Brain microvascular endothelial cell (primary cell): ENCODE results near the gene CFAP65.

Experiments
- DNase-seq: peaks from one replicate; pipeline ENCODE4 v3.0.0-alpha.2; 2020
- H3K27ac ChIP-seq: fragments of 250-450 bp; sonication (Bioruptor Pico); 2 replicates; pipeline ENCODE4 v1.5.1; 2020; ENCODE audit warnings: mild to moderate bottlenecking, moderate library complexity
- H3K27me3 ChIP-seq: fragments of 250-450 bp; sonication (Bioruptor Pico); replicated peaks from 2 replicates; pipeline ENCODE4 v1.5.1; 2020; ENCODE audit warnings: mild to moderate bottlenecking
- H3K36me3 ChIP-seq: fragments of 250-450 bp; sonication (Bioruptor Pico); replicated peaks from 2 replicates; pipeline ENCODE4 v1.5.1; 2020; ENCODE audit warnings: mild to moderate bottlenecking
- H3K4me3 ChIP-seq: 2 replicates; pipeline ENCODE4 v1.5.1; 2011; ENCODE audit warnings: low read depth, mild to moderate bottlenecking, control low read depth, low read length, moderate library complexity
- in situ Hi-C: cut with HindIII; loops from 2 replicates; pipeline ENCODE4 v1.10.0; 2017; ENCODE audit warnings: low sequenced_read_pairs, low pct_ligation_motif_present
- TF ChIP-seq, protein P1 (sequence below): IDR thresholded peaks from 2 replicates; pipeline ENCODE4 v1.5.1; 2011; ENCODE audit warnings: low read depth, mild to moderate bottlenecking, moderate library complexity, low read length, control low read depth, inconsistent platforms; ENCODE audit errors: missing control alignments

CFAP65 gene

DNA sequence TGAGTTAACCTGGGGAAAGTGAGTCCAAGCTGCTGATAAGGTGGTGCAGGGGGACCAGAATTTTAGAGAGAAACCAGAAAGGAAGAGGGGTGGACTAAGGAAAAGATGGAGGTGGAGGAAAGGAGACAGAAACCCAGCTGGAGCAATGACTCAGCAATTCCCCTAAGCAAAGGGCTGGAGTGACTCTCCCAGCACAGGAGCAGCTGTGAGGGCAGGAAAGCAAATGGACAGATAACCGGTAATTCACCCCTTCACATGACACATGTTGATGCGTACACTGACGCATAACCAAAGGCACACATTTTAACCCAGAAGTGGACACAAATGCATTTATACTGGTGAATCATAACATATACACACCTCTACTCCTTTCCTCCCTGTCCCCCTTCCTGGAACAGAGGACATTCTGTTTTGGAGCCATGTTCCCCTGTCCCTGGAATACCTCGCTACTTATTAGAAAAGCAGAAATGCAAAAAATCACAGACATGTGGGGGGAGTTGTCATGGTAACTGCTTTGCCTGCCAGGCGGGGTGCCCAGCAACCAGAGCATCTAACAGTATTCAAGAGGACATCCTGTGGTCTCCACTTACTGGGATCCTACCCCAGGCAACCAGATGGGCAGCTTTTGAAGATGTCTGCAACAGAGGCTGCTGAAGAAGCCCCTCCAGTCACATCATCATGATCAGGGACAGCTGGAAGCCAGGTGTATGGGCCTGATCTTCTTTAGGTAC lies 77.1 kb downstream of the CFAP65 start:
- Histone ChIP-seq H3K4me3 (no peak overlapping the region), H3K36me3 (no peaks in the 10 kb centered on the region), H3K27me3 (peaks cover 37% of the 10 kb centered on the region), H3K27ac (no peak overlapping the region)
- DNase-seq, result peak; percentile 58
- in situ Hi-C loops, result no loop called here
- TF ChIP-seq, protein P1, sequence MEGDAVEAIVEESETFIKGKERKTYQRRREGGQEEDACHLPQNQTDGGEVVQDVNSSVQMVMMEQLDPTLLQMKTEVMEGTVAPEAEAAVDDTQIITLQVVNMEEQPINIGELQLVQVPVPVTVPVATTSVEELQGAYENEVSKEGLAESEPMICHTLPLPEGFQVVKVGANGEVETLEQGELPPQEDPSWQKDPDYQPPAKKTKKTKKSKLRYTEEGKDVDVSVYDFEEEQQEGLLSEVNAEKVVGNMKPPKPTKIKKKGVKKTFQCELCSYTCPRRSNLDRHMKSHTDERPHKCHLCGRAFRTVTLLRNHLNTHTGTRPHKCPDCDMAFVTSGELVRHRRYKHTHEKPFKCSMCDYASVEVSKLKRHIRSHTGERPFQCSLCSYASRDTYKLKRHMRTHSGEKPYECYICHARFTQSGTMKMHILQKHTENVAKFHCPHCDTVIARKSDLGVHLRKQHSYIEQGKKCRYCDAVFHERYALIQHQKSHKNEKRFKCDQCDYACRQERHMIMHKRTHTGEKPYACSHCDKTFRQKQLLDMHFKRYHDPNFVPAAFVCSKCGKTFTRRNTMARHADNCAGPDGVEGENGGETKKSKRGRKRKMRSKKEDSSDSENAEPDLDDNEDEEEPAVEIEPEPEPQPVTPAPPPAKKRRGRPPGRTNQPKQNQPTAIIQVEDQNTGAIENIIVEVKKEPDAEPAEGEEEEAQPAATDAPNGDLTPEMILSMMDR, result no peak

DNA sequence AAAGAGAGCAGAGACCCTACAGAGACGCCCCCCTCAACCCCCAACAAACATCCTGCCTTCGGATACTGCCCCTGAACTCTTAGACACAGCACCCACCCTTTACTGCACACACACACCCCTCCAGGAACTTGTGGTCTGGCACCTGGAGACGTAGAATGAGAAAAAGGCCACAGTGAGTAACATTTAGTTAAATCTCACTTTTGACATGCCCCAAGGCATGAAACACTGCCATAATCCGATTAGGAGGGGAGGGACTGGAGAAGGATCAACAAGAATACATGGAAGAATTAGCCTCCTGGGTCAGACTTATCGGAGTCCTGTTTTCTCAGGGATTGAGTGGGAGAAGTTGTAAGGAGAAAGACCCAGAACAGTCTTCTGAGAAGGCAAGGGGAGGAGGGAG lies 77.7 kb downstream of the CFAP65 start:
- DNase-seq, result no peak
- Histone ChIP-seq H3K27ac (no peak overlapping the region), H3K4me3 (no peak overlapping the region), H3K36me3 (no peaks in the 10 kb centered on the region), H3K27me3 (peaks cover 43% of the 10 kb centered on the region)
- in situ Hi-C loops, result no loop called here
- TF ChIP-seq, protein P1, result no peak

DNA sequence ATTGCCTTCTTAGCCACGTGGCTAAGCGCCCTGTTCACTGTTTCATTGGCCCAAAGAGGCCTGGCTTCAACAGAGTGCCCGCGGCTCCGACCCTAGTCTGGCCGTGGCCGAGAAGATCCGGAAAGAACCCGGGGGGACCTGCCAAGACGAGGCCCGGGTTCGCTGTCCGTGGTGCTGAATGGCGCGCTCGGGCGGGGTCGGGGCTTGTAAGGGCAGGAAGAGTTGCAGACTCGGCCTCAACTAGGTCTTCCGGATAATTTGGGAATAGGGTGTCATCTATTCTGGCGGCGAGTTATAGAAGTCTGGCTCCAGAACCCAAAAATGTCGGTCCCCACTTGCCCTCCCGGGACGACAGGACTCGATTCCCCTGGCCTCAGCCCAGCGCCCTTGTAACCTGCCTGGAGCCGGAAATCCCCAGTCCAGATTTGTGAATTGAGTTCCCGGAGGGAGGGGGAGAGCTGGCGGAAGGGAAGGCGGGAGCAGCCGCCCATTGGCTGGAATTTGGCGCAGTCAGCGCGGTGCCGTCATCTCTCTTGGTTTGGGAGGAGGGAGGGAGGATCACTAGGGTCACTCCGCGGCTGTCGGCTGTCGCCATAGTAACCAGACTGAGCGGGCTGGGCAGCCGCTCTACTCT lies 78.3 kb downstream of the CFAP65 start:
- peak; percentile 14 for DNase-seq
- in situ Hi-C loops, result no loop called here
- H3K4me3 ChIP-seq, result peak overlapping the region; percentile 24
- H3K36me3 ChIP-seq, result no peaks in the 10 kb centered on the region
- H3K27me3 ChIP-seq, result peaks cover 48% of the 10 kb centered on the region
- TF ChIP-seq, protein P1, result no peak
- no peak overlapping the region for H3K27ac ChIP-seq

DNA sequence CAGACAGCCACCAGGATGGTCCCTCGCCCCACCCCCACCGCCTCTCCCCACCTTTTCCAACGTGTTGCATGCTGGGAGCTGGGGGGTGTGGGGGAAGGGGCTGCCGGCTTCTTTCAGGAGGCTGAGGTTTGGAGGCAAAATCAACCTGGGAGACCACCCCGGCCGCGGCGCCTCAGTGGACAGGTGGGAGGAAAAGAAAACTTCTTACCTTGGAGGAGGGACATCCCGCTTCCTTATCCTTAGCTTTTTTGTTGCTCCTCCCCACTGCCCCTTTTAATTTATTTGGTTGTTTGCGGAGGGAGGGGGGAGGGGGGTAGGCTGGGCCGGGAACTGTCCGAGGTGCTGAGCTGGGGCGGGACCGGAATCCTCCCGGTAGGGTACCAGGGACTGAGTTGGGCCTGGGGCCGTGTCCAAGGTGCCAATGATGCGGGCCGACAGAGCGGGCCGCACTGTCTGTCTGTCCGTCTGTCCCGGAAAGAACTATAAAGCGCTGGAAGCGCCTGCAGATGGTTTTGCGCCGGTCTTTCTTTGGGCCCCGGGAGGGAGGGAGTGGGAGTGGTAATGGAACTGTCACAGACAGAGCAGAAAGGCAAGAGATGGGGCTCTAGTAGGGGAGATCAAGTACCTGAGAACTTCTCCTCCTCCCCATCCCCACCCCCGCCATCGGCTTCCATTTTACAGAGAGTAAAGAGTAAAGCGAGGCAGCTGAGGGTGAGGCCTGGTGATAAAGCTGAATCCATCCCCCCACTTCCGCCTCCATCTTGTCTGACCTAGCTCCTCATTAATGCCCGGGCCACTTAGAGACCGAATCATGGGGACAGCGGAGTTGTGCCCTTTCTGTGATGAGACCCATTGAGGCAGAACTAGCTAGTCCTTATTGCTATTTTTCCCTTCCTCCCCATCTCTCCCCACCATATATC lies 79.4 kb downstream of the CFAP65 start:
- Histone ChIP-seq H3K4me3 (no peak overlapping the region), H3K27ac (no peak overlapping the region), H3K27me3 (peaks cover 53% of the 10 kb centered on the region), H3K36me3 (no peaks in the 10 kb centered on the region)
- in situ Hi-C loops, result no loop called here
- DNase-seq, result no peak
- TF ChIP-seq, protein P1, result no peak

DNA sequence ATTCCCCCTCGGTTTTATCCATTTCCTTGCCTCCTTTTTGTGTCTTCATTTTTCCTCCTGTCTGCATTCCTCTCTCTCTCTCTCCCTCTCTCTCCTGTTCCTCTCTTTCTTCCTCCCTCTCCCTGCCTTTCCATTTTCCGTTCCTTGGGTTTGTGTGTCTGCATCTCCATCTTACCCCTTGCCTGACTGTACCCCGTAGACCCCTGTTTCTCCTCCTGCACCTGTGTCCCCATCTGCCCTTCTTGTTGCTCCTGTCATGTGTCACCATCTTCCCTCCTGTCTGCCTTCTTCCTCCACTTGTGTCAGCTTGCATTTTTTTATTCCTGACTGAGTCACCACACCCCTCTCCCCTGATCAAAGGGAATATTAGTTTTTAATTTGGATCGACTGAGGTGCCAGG lies 80.1 kb downstream of the CFAP65 start:
- Histone ChIP-seq H3K4me3 (no peak overlapping the region), H3K36me3 (no peaks in the 10 kb centered on the region), H3K27ac (no peak overlapping the region), H3K27me3 (peaks cover 53% of the 10 kb centered on the region)
- in situ Hi-C loops, result no loop called here
- TF ChIP-seq, protein P1, result no peak
- DNase-seq, result no peak
